ENCODE data around the gene DNTT.

The DNTT gene

DNA sequence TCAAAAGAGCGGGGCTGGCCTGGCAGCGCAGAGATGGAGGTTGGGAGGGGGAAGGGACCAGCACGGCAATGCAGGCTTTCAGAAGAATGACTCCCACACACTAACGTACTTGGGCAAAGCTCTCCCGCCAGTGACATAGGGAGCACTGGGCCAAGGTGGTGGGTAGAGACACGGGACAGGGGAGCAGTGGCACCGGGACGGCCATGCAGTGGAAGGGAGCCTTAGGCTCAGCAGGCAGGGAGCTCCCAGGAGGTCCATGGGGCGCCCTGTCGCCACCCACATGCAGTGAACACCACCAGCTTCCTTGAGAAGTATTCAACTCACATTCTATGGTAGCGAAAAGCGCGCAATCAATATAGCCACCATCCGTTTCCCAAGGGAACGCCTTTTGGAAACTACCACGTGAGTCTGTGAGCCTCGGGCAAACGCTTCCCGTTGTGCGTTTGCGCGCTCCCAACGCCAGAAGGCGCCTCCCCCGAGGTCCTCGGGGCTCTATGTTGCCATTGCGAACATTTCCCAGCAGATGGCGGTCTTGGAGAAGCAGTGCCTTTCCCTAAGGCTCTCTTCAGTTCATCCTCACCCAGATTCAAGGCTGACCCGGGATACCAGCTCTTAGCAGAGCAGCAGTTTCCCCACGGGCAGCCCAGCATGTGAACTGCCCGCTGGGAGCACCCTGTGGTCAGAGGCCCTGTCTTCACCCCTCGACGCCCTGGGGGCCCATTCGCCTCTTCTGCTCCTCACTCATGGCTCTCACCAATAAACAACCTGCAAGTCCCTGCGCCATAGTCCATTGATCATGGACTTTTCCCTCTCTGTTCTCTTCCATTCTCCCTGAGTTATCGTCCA, 71.0 kb downstream of the DNTT start:
- DNase-seq (ENCODE audit: low read depth in 2 of 3, low spot score in 1 of 3), result peak; percentile 61 to 83 (median 70)

DNA sequence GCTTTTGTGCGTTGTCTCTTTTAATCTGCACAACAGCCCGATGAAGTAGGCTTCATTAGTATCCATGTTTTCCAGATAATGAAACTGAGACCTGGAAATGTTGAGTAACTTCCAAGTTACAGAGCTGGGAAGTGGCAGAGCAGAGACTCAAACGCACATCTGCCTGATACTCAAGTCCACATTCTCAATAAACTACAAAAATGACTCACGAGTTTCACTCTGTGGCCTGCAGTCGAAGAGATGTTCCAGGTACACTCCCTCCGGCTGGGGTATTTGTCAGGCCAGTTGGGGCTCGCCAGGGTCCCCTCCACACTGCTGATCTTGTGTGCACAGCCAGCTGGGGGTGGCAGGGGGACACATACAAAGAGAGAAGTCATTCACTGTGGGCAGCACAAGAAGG, 72.2 kb downstream of the DNTT start:
- DNase-seq (ENCODE audit: low read depth in 2 of 3, low spot score in 1 of 3), result no peak

DNA sequence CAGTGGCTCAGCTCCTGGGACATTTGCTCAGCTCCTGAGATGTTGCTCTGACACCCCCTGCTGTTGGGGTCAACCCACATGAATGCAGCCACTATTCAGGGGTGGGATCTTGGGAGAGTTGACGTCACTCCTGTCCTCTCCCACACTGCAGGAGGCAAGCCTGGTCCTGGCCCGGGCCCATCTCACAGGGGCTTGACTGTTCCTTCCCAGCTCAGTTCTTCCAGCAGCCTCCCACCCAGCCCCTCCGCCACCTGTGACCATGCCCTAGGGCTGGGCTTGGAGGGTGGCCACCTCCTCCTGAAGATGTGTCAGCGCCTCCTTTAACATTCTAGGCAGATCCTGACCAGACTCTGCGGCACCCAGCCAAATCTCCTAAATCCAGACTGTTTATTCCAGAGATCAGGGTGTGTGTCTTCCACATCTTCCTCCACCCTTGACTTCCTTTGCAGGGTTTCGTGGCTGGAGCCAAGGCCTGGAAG, 73.6 kb downstream of the DNTT start:
- no peak for DNase-seq (ENCODE audit: low read depth in 2 of 3, low spot score in 1 of 3)

DNA sequence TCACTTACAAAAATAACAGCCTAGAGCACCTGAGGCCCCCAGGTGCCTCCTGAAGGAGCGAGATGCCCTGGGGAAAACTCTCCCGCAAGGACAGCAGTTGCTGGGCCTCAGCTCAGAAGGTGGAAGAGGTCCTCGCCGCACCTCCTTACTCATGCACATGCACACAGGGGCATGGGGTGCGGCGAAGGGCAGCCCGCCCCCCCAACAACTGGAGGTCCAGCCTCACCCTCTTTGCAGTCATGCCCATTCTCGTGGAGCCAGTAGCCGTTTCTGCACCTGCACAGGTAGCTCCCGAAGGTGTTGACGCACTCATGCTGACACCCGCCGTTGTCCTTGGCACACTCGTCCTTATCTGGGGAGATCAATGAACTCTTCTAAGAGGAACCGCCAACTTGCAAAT, 74.5 kb downstream of the DNTT start:
- no peak for DNase-seq (ENCODE audit: low read depth in 2 of 3, low spot score in 1 of 3)

DNA sequence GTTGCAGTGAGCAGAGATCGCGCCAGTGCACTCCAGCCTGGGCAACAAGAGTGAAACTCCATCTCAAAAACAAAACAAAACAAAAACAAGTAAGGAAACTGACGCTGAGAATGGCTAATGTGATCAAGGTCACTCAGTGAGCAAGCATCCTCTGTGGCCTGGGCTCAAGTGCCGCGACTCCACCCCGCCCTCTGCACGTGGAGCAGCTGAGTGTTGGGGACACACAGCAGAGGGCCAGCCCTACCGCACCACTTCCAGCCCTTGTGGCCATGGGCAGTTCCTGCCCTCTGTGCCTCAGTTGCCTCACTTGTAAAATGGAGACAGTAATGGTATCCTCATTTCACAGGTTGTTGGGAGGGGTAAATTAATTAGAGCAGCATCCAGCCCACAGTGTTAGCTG, 75.5 kb downstream of the DNTT start:
- DNase-seq (ENCODE audit: low read depth in 2 of 3, low spot score in 1 of 3), result no peak

DNA sequence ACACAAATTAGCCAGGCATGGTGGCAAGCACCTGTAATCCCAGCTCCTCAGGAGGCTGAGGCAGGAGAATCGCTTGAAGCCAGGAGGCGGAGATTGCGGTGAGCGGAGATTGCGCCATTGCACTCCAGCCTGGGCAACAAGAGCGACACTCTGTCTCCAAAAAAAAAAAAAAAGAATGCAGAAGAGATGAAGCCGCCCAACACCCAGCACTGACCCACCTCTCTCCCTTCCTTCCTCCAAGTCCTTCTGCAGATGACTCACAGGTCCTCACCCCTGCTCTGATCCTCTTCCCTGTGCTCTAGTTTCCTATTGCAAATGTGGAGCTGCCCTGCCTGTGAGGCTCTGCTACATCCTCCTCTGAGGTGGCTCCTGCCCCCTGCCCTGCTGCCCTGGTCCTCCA, 76.6 kb downstream of the DNTT start:
- no peak for DNase-seq (ENCODE audit: low read depth in 2 of 3, low spot score in 1 of 3)

DNA sequence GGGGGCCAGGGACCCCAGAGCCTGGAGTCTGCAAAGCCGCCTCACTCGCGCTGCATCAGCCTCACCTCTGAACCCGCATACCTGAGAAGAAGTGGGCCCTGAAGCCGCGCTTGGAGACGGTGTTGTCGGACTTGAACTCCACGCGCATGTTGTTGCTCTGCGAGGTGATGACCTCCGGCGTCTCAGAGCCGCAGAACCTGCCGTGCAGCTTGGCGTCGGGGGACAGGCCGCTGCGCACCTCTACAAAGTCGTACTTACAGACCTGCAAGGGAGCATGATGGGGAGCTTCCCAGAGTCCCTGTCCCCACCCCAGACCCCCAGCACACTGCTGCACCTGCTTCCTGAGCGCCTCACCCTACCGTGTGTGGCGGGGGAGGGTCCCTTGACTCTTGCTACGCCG, 80.3 kb downstream of the DNTT start:
- DNase-seq (ENCODE audit: low read depth in 2 of 3, low spot score in 1 of 3), result no peak

DNA sequence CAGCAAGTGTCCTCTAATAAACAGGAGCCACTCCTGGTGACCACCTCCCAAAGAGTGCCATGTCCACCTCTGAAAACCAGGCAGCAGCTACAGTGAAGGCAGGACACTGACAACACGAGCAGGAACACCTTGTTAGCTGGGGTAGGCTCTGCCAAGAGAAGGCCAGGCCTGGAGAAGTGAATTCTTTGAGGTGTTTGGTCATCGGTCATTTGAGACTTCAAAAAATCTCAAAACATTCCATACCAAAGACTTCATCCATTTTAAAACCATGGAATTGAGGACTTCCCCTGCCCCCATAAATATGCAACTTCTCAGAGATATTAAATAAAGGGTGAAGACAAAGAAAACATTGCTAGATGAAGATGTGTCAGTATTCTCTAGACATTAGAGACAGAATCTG, 82.9 kb downstream of the DNTT start:
- DNase-seq (ENCODE audit: low read depth in 2 of 3, low spot score in 1 of 3), result no peak

DNA sequence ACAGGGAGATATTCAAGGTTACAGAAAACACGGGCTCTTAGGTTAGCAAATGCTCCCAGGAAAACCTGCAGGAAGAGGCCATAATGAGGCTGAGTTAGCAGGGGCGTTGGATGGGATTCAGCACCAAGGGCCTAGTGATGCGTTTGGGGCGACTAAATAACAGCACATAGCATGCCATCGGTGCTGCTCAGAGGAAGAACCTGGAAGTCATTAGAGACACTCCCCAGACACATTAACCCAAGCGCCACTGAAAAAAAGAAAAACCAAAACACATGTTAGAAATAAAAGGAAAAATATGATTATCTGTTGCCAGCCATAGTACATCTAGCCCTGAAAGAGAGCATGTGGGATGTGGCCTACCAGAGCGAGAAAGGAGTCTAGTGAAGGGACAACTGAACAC, 83.4 kb downstream of the DNTT start:
- DNase-seq (ENCODE audit: low read depth in 2 of 3, low spot score in 1 of 3), result no peak
